HEK293 (cell line): ENCODE results near the gene CTSO.

Source experiments
- FEZF1 ChIP-seq: fragments of 450-650 bp; formaldehyde crosslinking; IDR thresholded peaks from 2 replicates; pipeline ENCODE4 v1.5.1; 2016; ENCODE audit warnings: missing biosample characterization, missing genetic modification characterization
- GLIS1 ChIP-seq: fragments of 450-650 bp; formaldehyde crosslinking; IDR thresholded peaks from 2 replicates; pipeline ENCODE4 v1.5.1; 2016; ENCODE audit warnings: missing biosample characterization, missing genetic modification characterization
- GLIS2 ChIP-seq: fragments of 450-650 bp; formaldehyde crosslinking; IDR thresholded peaks from 2 replicates; pipeline ENCODE4 v1.5.1; 2016; ENCODE audit warnings: missing biosample characterization, missing genetic modification characterization
- KLF16 ChIP-seq: fragments of 450-650 bp; formaldehyde crosslinking; IDR thresholded peaks from 2 replicates; pipeline ENCODE4 v1.5.1; 2017; ENCODE audit warnings: missing biosample characterization, missing genetic modification characterization
- MYNN ChIP-seq: fragments of 450-650 bp; formaldehyde crosslinking; IDR thresholded peaks from 2 replicates; pipeline ENCODE4 v1.5.1; 2016; ENCODE audit warnings: missing biosample characterization, missing genetic modification characterization, borderline replicate concordance
- OSR2 ChIP-seq: fragments of 450-650 bp; formaldehyde crosslinking; IDR thresholded peaks from 2 replicates; pipeline ENCODE4 v1.5.1; 2016; ENCODE audit warnings: missing biosample characterization, missing genetic modification characterization
- SETDB1 ChIP-seq: IDR thresholded peaks from one replicate; pipeline ENCODE4 v1.6.1; 2017; ENCODE audit warnings: mild to moderate bottlenecking, low read length, moderate library complexity, mixed read lengths; ENCODE audit not compliant: insufficient read length
- YY1 ChIP-seq: fragments of 450-650 bp; formaldehyde crosslinking; IDR thresholded peaks from 2 replicates; pipeline ENCODE4 v1.5.1; 2018; ENCODE audit warnings: missing biosample characterization, missing genetic modification characterization
- ZFP3 ChIP-seq: fragments of 450-650 bp; formaldehyde crosslinking; IDR thresholded peaks from 2 replicates; pipeline ENCODE4 v1.5.1; 2016; ENCODE audit warnings: low read depth, missing biosample characterization, missing genetic modification characterization
- ZFP37 ChIP-seq: fragments of 450-650 bp; formaldehyde crosslinking; IDR thresholded peaks from 2 replicates; pipeline ENCODE4 v1.5.1; 2016; ENCODE audit warnings: missing biosample characterization, missing genetic modification characterization
- ZNF140 ChIP-seq: fragments of 450-650 bp; formaldehyde crosslinking; IDR thresholded peaks from 2 replicates; pipeline ENCODE4 v1.5.1; 2016; ENCODE audit warnings: missing biosample characterization, missing genetic modification characterization
- ZNF174 ChIP-seq: fragments of 450-650 bp; formaldehyde crosslinking; IDR thresholded peaks from 2 replicates; pipeline ENCODE4 v1.5.0; 2017; ENCODE audit warnings: missing biosample characterization, mild to moderate bottlenecking, missing genetic modification characterization
- ZNF184 ChIP-seq: fragments of 450-650 bp; IDR thresholded peaks from 2 replicates; pipeline ENCODE4 v1.5.1; 2018; ENCODE audit warnings: missing biosample characterization, mild to moderate bottlenecking, missing genetic modification characterization
- ZNF202 ChIP-seq: fragments of 450-650 bp; formaldehyde crosslinking; IDR thresholded peaks from 2 replicates; pipeline ENCODE4 v1.5.1; 2016; ENCODE audit warnings: missing biosample characterization, missing genetic modification characterization, borderline replicate concordance
- ZNF214 ChIP-seq: fragments of 450-650 bp; formaldehyde crosslinking; IDR thresholded peaks from 2 replicates; pipeline ENCODE4 v1.5.1; 2017; ENCODE audit warnings: missing biosample characterization, mild to moderate bottlenecking, missing genetic modification characterization, borderline replicate concordance
- ZNF24 ChIP-seq: fragments of 450-650 bp; formaldehyde crosslinking; IDR thresholded peaks from 2 replicates; pipeline ENCODE4 v1.5.1; 2016; ENCODE audit warnings: missing biosample characterization, missing genetic modification characterization
- ZNF341 ChIP-seq: fragments of 450-650 bp; formaldehyde crosslinking; IDR thresholded peaks from 2 replicates; pipeline ENCODE4; 2016; ENCODE audit warnings: low read depth, missing biosample characterization, missing genetic modification characterization
- ZNF423 ChIP-seq: fragments of 450-650 bp; formaldehyde crosslinking; IDR thresholded peaks from 2 replicates; pipeline ENCODE4 v1.5.1; 2016; ENCODE audit warnings: missing biosample characterization, missing genetic modification characterization
- ZNF501 ChIP-seq: fragments of 450-650 bp; formaldehyde crosslinking; IDR thresholded peaks from 2 replicates; pipeline ENCODE4 v1.5.1; 2016; ENCODE audit warnings: missing biosample characterization, missing genetic modification characterization
- ZNF510 ChIP-seq: fragments of 450-650 bp; formaldehyde crosslinking; IDR thresholded peaks from 2 replicates; pipeline ENCODE4 v1.5.1; 2018; ENCODE audit warnings: mild to moderate bottlenecking, missing genetic modification characterization, missing biosample characterization; ENCODE audit not compliant: insufficient replicate concordance
- ZNF548 ChIP-seq: fragments of 450-650 bp; formaldehyde crosslinking; IDR thresholded peaks from 2 replicates; pipeline ENCODE4 v1.5.1; 2016; ENCODE audit warnings: missing biosample characterization, missing genetic modification characterization
- ZNF571 ChIP-seq: fragments of 450-650 bp; formaldehyde crosslinking; IDR thresholded peaks from 2 replicates; pipeline ENCODE4 v1.5.0; 2017; ENCODE audit warnings: missing biosample characterization, missing genetic modification characterization
- ZNF600 ChIP-seq: fragments of 450-650 bp; formaldehyde crosslinking; IDR thresholded peaks from 2 replicates; pipeline ENCODE4 v1.5.1; 2016; ENCODE audit warnings: missing biosample characterization, missing genetic modification characterization
- ZNF624 ChIP-seq: fragments of 450-650 bp; formaldehyde crosslinking; IDR thresholded peaks from 2 replicates; pipeline ENCODE4 v1.5.1; 2017; ENCODE audit warnings: missing biosample characterization, missing genetic modification characterization
- ZNF658 ChIP-seq: fragments of 450-650 bp; formaldehyde crosslinking; IDR thresholded peaks from 2 replicates; pipeline ENCODE4; 2016; ENCODE audit warnings: missing biosample characterization, missing genetic modification characterization
- ZNF768 ChIP-seq: fragments of 450-650 bp; formaldehyde crosslinking; IDR thresholded peaks from 2 replicates; pipeline ENCODE4 v1.5.1; 2018; ENCODE audit warnings: missing biosample characterization, mild to moderate bottlenecking, missing genetic modification characterization
- ZNF777 ChIP-seq: fragments of 450-650 bp; formaldehyde crosslinking; IDR thresholded peaks from 2 replicates; pipeline ENCODE4 v1.5.1; 2017; ENCODE audit warnings: missing biosample characterization, missing genetic modification characterization, borderline replicate concordance
- ZSCAN23 ChIP-seq: fragments of 450-650 bp; formaldehyde crosslinking; IDR thresholded peaks from 2 replicates; pipeline ENCODE4 v1.5.1; 2016; ENCODE audit warnings: missing biosample characterization, missing genetic modification characterization
- ZXDB ChIP-seq: fragments of 450-650 bp; formaldehyde crosslinking; IDR thresholded peaks from 2 replicates; pipeline ENCODE4 v1.5.1; 2016; ENCODE audit warnings: missing biosample characterization, missing genetic modification characterization
- TF ChIP-seq, protein P1 (sequence below): fragments of 450-650 bp; formaldehyde crosslinking; IDR thresholded peaks from 2 replicates; pipeline ENCODE4 v1.5.1; 2017; ENCODE audit warnings: missing biosample characterization, missing genetic modification characterization
- TF ChIP-seq, protein P2 (sequence below): fragments of 450-650 bp; formaldehyde crosslinking; IDR thresholded peaks from 2 replicates; pipeline ENCODE4 v1.5.1; 2016; ENCODE audit warnings: missing biosample characterization, missing genetic modification characterization
- TF ChIP-seq, protein P3 (sequence below): fragments of 450-650 bp; formaldehyde crosslinking; IDR thresholded peaks from 2 replicates; pipeline ENCODE4 v1.5.1; 2016; ENCODE audit warnings: missing biosample characterization, missing genetic modification characterization
- TF ChIP-seq, protein P4 (sequence below): fragments of 450-650 bp; formaldehyde crosslinking; IDR thresholded peaks from 2 replicates; pipeline ENCODE4 v1.5.1; 2017; ENCODE audit warnings: missing biosample characterization, missing genetic modification characterization
- TF ChIP-seq, protein P5 (sequence below): fragments of 450-650 bp; formaldehyde crosslinking; IDR thresholded peaks from 2 replicates; pipeline ENCODE4 v1.5.1; 2016; ENCODE audit warnings: missing biosample characterization, missing genetic modification characterization

Gene CTSO

DNA sequence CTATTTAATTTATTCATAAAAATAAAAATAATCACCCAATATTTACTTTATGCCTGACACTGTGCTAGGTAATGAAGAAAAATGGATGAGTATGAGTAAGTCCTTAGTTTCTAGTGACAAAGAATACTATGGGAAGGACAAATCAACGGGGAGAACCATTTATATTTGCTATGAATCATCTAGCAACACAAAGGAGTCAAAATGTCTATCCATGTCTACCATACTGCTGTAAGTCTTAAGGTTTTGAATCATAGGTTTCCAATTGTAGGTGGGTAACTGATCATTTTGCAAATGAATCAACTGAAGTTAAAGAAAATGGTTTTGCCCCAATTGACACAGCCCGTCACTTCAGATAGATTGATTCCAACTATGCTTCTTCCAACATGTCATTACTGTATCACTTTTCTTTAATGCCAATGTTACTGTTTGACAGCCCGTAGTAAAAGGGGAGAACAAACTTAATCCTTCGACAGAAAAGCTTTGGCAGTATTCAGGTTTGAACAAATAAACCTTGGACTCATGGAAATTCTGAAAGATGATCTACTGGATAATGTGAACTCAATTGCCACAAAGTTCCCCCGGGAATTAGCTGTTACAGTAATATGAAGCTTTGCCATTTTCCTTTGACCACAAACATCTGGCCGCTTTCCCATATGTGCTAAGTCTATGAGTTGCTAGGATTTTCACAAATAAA is 47.0 kb downstream of the CTSO start (continued):
- TF ChIP-seq ZXDB (0 out of 2 replicates have a peak, but pooled peaks have one; percentile 22), GLIS2 (no peak), OSR2 (tag by site-specific recombination) (peak; percentile 83; the same call in 1 of the 2 replicates), ZNF174 (tag by site-specific recombination) (no peak), MYNN (tag by site-specific recombination) (no peak), ZNF214 (tag by site-specific recombination) (no peak), ZNF600 (tag by site-specific recombination) (no peak), ZNF423 (no peak), ZSCAN23 (tag by site-specific recombination) (no peak), ZNF341 (tag by site-specific recombination) (peak; percentile 79), SETDB1 (no peak), ZNF777 (no peak), ZNF140 (no peak), ZNF658 (no peak), ZNF510 (tag by site-specific recombination) (no peak), ZNF624 (tag by site-specific recombination) (no peak), ZNF571 (no peak), ZFP37 (tag by site-specific recombination) (no peak), FEZF1 (tag by site-specific recombination) (peak; percentile 89), ZNF548 (no peak), ZFP3 (tag by site-specific recombination) (no peak), ZNF24 (tag by site-specific recombination) (no peak), ZNF768 (tag by site-specific recombination) (no peak), ZNF202 (tag by site-specific recombination) (no peak), ZNF501 (no peak), GLIS1 (tag by site-specific recombination) (no peak), KLF16 (tag by site-specific recombination) (no peak), ZNF184 (tag by site-specific recombination) (no peak), YY1 (tag by site-specific recombination) (no peak)
- TF ChIP-seq, protein P1, sequence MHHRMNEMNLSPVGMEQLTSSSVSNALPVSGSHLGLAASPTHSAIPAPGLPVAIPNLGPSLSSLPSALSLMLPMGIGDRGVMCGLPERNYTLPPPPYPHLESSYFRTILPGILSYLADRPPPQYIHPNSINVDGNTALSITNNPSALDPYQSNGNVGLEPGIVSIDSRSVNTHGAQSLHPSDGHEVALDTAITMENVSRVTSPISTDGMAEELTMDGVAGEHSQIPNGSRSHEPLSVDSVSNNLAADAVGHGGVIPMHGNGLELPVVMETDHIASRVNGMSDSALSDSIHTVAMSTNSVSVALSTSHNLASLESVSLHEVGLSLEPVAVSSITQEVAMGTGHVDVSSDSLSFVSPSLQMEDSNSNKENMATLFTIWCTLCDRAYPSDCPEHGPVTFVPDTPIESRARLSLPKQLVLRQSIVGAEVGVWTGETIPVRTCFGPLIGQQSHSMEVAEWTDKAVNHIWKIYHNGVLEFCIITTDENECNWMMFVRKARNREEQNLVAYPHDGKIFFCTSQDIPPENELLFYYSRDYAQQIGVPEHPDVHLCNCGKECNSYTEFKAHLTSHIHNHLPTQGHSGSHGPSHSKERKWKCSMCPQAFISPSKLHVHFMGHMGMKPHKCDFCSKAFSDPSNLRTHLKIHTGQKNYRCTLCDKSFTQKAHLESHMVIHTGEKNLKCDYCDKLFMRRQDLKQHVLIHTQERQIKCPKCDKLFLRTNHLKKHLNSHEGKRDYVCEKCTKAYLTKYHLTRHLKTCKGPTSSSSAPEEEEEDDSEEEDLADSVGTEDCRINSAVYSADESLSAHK: peak; percentile 32; the same call in 1 of the 2 replicates
- TF ChIP-seq, protein P2, sequence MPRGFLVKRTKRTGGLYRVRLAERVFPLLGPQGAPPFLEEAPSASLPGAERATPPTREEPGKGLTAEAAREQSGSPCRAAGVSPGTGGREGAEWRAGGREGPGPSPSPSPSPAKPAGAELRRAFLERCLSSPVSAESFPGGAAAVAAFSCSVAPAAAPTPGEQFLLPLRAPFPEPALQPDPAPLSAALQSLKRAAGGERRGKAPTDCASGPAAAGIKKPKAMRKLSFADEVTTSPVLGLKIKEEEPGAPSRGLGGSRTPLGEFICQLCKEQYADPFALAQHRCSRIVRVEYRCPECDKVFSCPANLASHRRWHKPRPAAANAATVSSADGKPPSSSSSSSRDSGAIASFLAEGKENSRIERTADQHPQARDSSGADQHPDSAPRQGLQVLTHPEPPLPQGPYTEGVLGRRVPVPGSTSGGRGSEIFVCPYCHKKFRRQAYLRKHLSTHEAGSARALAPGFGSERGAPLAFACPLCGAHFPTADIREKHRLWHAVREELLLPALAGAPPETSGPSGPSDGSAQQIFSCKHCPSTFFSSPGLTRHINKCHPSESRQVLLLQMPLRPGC: peak; percentile 78
- TF ChIP-seq, protein P3, sequence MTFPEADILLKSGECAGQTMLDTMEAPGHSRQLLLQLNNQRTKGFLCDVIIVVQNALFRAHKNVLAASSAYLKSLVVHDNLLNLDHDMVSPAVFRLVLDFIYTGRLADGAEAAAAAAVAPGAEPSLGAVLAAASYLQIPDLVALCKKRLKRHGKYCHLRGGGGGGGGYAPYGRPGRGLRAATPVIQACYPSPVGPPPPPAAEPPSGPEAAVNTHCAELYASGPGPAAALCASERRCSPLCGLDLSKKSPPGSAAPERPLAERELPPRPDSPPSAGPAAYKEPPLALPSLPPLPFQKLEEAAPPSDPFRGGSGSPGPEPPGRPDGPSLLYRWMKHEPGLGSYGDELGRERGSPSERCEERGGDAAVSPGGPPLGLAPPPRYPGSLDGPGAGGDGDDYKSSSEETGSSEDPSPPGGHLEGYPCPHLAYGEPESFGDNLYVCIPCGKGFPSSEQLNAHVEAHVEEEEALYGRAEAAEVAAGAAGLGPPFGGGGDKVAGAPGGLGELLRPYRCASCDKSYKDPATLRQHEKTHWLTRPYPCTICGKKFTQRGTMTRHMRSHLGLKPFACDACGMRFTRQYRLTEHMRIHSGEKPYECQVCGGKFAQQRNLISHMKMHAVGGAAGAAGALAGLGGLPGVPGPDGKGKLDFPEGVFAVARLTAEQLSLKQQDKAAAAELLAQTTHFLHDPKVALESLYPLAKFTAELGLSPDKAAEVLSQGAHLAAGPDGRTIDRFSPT (tag by site-specific recombination): peak; percentile 68; the same call in 1 of the 2 replicates
- TF ChIP-seq, protein P4, sequence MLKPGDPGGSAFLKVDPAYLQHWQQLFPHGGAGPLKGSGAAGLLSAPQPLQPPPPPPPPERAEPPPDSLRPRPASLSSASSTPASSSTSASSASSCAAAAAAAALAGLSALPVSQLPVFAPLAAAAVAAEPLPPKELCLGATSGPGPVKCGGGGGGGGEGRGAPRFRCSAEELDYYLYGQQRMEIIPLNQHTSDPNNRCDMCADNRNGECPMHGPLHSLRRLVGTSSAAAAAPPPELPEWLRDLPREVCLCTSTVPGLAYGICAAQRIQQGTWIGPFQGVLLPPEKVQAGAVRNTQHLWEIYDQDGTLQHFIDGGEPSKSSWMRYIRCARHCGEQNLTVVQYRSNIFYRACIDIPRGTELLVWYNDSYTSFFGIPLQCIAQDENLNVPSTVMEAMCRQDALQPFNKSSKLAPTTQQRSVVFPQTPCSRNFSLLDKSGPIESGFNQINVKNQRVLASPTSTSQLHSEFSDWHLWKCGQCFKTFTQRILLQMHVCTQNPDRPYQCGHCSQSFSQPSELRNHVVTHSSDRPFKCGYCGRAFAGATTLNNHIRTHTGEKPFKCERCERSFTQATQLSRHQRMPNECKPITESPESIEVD (tag by site-specific recombination): peak; percentile 77
- TF ChIP-seq, protein P5, sequence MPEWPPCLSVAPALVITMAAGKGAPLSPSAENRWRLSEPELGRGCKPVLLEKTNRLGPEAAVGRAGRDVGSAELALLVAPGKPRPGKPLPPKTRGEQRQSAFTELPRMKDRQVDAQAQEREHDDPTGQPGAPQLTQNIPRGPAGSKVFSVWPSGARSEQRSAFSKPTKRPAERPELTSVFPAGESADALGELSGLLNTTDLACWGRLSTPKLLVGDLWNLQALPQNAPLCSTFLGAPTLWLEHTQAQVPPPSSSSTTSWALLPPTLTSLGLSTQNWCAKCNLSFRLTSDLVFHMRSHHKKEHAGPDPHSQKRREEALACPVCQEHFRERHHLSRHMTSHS (tag by site-specific recombination): no peak
